ENCODE measurements around the gene TMEM212.

Gene TMEM212

GRCh38 chr3:171842864-171843518, at the start of gene TMEM212:
Gene TMEM212, plus strand, starts transcription at chr3:171843349. Its CDS starts 35 bp downstream, at chr3:171843384.
- no peak for DNase-seq (ENCODE audit: low read depth in 1 of 2, low spot score in 1 of 2)

- DNase-seq (ENCODE audit: low read depth in 1 of 2, low spot score in 1 of 2): no peak
These were observed 46.4 kb upstream of the TMEM212 start for GRCh38 chr3:171796625-171797264.

GRCh38 chr3:171797265-171797679, 45.9 kb upstream of the TMEM212 start:
- no peak for DNase-seq (ENCODE audit: low read depth in 1 of 2, low spot score in 1 of 2)

- no peak for DNase-seq (ENCODE audit: low read depth in 1 of 2, low spot score in 1 of 2)
These were observed 45.3 kb upstream of the TMEM212 start for GRCh38 chr3:171797873-171798272.

- DNase-seq (ENCODE audit: low read depth in 1 of 2, low spot score in 1 of 2): no peak
These were observed 43.6 kb upstream of the TMEM212 start for GRCh38 chr3:171799501-171799900.

GRCh38 chr3:171801738-171802589, 41.2 kb upstream of the TMEM212 start:
- no peak for DNase-seq (ENCODE audit: low read depth in 1 of 2, low spot score in 1 of 2)

- no peak for DNase-seq (ENCODE audit: low read depth in 1 of 2, low spot score in 1 of 2)
These were observed 40.6 kb upstream of the TMEM212 start for GRCh38 chr3:171802590-171802956.

- DNase-seq (ENCODE audit: low read depth in 1 of 2, low spot score in 1 of 2): no peak
These were observed 40.1 kb upstream of the TMEM212 start for GRCh38 chr3:171803044-171803443.

- no peak for DNase-seq (ENCODE audit: low read depth in 1 of 2, low spot score in 1 of 2)
These were observed 38.3 kb upstream of the TMEM212 start for GRCh38 chr3:171804618-171805389.

- no peak for DNase-seq (ENCODE audit: low read depth in 1 of 2, low spot score in 1 of 2)
These were observed 37.5 kb upstream of the TMEM212 start for GRCh38 chr3:171805687-171806086.

- no peak for DNase-seq (ENCODE audit: low read depth in 1 of 2, low spot score in 1 of 2)
These were observed 36.7 kb upstream of the TMEM212 start for GRCh38 chr3:171806200-171807128.

GRCh38 chr3:171807129-171807675, 35.9 kb upstream of the TMEM212 start:
- no peak for DNase-seq (ENCODE audit: low read depth in 1 of 2, low spot score in 1 of 2)

GRCh38 chr3:171807806-171808205, 35.3 kb upstream of the TMEM212 start:
- DNase-seq (ENCODE audit: low read depth in 1 of 2, low spot score in 1 of 2): no peak

- DNase-seq (ENCODE audit: low read depth in 1 of 2, low spot score in 1 of 2): no peak
These were observed 33.6 kb upstream of the TMEM212 start for GRCh38 chr3:171809611-171809860.

- DNase-seq (ENCODE audit: low read depth in 1 of 2, low spot score in 1 of 2): peak in 1 of 2 donors; percentile 18
These were observed 33.1 kb upstream of the TMEM212 start, which contains the start of gene PLD1 for GRCh38 chr3:171809861-171810628. Gene PLD1, minus strand, starts transcription at chr3:171810483. Its CDS starts 72,432 bp downstream, at chr3:171738051.

GRCh38 chr3:171810629-171811294, 32.4 kb upstream of the TMEM212 start:
- no peak for DNase-seq (ENCODE audit: low read depth in 1 of 2, low spot score in 1 of 2)

- DNase-seq (ENCODE audit: low read depth in 1 of 2, low spot score in 1 of 2): no peak
These were observed 31.7 kb upstream of the TMEM212 start for GRCh38 chr3:171811295-171811912.

GRCh38 chr3:171811913-171812335, 31.2 kb upstream of the TMEM212 start:
- no peak for DNase-seq (ENCODE audit: low read depth in 1 of 2, low spot score in 1 of 2)

Measured in stimulated activated CD4-positive, alpha-beta T cell treated with anti-CD3 and anti-CD28 coated beads, Interleukin-15, amount 100 ng/mL, for 1 hour (primary cell).